ENCODE results near the gene ARID1B.

GRCh38 chr6:156914181-156914580 lies 137.0 kb downstream of the ARID1B start:
- TF ChIP-seq, protein P1, sequence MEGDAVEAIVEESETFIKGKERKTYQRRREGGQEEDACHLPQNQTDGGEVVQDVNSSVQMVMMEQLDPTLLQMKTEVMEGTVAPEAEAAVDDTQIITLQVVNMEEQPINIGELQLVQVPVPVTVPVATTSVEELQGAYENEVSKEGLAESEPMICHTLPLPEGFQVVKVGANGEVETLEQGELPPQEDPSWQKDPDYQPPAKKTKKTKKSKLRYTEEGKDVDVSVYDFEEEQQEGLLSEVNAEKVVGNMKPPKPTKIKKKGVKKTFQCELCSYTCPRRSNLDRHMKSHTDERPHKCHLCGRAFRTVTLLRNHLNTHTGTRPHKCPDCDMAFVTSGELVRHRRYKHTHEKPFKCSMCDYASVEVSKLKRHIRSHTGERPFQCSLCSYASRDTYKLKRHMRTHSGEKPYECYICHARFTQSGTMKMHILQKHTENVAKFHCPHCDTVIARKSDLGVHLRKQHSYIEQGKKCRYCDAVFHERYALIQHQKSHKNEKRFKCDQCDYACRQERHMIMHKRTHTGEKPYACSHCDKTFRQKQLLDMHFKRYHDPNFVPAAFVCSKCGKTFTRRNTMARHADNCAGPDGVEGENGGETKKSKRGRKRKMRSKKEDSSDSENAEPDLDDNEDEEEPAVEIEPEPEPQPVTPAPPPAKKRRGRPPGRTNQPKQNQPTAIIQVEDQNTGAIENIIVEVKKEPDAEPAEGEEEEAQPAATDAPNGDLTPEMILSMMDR (conservative IDR thresholded peaks at IDR 0.05; ENCODE audit: low read depth, low read length): no peak
- no peak for TF ChIP-seq POLR2A (IDR thresholded peaks at IDR 0.05; ENCODE audit: low read depth, low read length)
- no peak for TF ChIP-seq SMC3 (IDR thresholded peaks at IDR 0.05; ENCODE audit: low read depth, low read length)
- no peak for TF ChIP-seq RFX5 (IDR thresholded peaks at IDR 0.05; ENCODE audit: low read depth, low read length)
- no peak for TF ChIP-seq ELK1 (IDR thresholded peaks at IDR 0.05; ENCODE audit: borderline replicate concordance, low read depth, low read length)

All from IMR-90 (cell line).